HG03457 (cell line): ENCODE data around the gene SNX27.
"Not testable (repeated sequence)": the region's sequence is repeated elsewhere in the genome, so short reads cannot be mapped to it uniquely, and the experiment has no call there.

ENCODE experiments used
- ATAC-seq: cut with Tn5 transposase; IDR thresholded peaks from one replicate; pipeline ENCODE4 v1.9.1; 2021; ENCODE audit warnings: moderate number of reproducible peaks; ENCODE audit not compliant: unreplicated experiment

SNX27 gene

DNA sequence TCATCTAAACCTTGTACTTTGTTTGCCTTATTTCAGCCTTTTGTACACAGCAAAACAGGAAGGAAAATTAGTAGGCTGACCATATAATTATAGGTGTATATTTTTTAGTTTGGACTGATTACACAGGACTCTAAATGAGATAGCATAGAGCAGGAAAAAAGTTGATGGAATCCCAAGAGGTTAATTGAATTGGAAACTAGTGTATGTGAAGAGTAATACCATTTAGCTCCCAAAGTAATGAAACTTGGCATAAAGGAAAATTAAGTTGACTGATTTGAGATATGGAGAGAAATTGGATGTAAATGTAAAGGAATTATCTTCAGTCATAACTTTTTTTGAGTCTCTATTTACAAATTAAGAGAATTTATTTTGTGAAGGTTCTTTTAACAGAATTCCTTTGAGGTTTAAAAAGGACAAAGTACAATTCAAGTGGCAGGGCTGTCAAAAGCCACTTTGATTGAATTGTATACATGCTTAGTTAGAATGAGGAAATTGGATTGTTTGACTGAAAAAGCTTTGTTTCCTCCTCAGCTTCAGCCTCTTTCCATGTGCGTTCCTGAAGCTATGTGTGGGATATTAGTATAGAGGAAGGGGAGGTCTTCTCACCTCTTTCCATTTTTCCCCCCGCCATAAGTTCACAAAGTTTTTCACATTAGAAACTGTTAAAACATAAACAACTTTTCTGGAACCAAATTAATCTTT, 26.4 kb downstream of the SNX27 start:
- no peak for ATAC-seq

GRCh38 chr1:151638812-151639211, 27.0 kb downstream of the SNX27 start:
- ATAC-seq = no peak

GRCh38 chr1:151639466-151639865, 27.6 kb downstream of the SNX27 start:
- ATAC-seq = no peak

DNA sequence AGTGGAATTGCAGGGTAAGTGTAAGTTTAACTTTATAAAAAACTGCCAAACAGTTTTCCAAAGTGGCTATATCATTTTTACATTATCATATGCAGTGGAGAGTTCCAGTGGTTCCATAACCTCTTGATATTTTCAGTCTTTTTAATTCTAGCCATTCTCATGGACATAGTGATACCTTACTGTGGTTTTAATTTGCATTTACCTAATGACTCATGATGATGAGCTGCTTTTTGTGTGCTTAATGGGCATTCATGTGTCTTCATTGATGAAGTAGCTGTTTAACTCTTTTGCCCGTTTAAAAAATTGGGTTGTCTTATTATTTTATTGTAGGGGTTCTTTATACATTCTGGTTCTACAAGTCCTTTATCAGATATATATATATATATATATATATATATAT, 29.4 kb downstream of the SNX27 start:
- ATAC-seq = no peak

- not testable (repeated sequence) for ATAC-seq
These were observed 31.2 kb downstream of the SNX27 start for GRCh38 chr1:151643085-151643484.

DNA sequence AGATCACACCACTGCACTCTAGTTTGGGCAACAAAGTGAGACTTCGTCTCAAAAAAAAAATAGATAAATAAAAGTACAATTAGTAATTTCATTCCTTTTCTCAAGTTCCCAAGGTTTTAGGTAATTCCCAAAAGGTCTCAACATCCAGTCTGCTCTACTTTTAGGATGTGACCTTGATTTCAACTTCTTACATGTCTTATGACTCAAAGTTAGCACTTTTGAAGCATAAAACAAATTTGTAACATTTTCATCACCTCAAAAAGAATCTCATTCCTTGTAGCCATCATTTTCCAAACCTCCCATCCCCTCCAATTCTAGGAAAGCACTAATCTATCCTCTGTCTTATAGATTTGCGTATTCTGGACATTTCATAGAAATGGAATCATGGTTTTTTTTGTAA, 32.2 kb downstream of the SNX27 start:
- ATAC-seq = no peak

GRCh38 chr1:151653397-151653796, 41.5 kb downstream of the SNX27 start:
- no peak for ATAC-seq

DNA sequence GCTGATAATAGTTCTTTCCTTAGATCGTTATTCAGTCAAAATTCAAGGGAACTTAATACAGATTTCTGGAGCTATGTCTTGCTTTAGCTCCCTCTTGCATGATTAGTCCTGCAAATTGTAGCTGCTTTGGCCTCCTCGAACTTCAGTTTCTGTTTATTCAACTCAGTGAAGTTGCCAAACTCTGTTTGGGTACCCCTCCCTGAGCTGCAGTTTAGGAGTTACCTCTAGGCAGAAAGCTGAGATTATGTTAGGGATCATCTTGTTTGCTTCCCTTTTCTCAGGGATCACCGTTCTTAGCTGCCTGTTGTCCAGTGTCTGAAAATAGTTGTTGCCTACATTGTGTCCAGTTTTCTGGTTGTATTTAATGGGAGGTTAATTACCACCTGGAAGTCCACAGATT, 43.5 kb downstream of the SNX27 start:
- no peak for ATAC-seq

DNA sequence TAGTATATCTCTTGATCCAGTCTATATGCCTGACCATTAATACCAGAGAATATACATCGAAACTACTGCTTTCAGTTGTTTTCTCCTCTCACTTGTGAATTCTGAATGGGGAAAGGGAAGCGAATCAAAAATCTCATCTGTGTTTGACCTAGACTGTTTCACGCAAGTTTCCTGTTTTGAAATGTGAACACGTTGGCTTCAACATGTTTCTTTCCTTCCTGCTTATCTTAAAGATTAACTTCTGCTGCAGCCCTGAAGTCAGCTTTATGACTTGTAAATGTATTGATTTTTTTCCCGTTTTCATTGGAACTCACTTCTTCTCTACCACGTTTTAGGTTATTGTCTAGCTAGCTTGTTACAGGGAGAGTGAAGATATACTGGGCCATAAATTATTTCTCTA, 49.9 kb downstream of the SNX27 start:
- no peak for ATAC-seq

DNA sequence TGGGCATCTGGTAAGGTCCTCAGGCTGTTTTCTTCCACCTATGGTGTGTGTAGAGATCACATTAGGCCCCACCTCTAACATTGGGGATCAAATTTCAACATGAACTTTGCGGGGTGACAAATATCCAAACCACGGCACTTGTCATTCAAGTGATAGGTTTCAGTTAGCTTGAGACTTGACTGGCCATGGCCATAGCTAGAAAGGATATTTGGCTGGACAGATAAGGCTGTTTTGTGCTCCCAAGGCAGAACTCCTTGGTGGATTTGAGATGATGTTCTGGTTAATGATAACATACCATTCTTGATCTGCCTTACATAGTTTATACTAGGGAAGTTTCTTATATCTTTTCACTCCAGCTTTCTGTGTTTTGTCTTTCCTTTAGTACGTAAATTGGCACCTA, 56.2 kb downstream of the SNX27 start:
- no peak for ATAC-seq

GRCh38 chr1:151670036-151670675, 58.3 kb downstream of the SNX27 start:
- not testable (repeated sequence) for ATAC-seq

- no peak for ATAC-seq
These were observed 61.6 kb downstream of the SNX27 start for GRCh38 chr1:151673407-151673806.

DNA sequence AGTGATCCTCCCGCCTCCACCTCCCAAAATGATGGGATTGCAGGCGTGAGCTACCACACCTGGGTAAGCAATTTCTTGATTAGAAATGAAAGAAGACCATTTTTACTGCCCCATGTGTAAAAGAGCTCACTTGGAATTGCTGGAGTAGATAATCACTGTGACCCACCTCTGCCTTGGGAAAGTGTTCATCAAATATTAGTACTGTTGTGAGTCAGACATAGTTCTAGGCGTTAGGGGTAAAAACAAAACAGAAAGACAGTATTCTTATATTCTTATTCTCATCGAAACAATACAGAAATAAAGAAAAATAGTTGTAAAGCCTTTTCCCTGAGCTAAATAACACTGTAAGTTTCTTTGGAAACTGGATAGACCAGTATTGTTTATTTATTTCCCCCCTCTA, 68.5 kb downstream of the SNX27 start:
- no peak for ATAC-seq

GRCh38 chr1:151680826-151681225, 69.0 kb downstream of the SNX27 start:
- ATAC-seq = no peak

DNA sequence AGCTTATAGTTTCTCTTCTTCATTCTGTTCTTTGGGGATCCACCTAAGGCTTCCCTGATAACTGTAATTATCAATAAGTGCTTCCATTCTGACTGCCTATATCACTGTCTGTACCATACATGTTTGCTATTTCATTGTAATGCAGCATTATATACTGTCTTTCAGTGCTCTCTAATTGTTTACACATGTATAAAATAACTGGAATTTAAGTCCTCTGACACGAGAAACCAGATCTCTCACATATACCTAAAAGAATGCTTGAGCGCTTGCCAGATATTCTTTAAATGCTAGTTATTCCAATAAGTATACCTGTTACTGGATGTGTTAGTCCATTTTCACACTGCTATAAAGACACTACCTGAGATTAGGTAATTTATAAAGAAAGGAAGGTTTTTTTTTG, 70.1 kb downstream of the SNX27 start:
- ATAC-seq = no peak

DNA sequence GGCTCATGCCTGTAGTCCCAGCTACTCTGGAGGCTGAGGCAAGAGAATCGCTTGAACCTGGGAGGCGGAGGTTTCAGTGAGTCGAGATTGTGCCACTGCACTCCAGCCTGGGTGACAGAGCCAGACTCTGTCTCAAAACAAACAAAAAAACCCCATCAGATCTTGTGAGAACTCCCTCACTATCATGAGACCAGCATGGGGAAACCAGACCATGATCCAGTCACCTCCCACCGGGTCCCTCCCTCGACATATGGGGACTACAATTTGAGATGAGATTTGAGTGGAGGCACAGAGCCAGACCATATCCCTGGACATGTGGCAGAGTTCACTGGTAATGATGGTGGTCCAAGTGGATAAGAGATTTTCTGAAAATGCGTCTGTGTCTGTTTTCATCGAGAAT, 71.1 kb downstream of the SNX27 start:
- not testable (repeated sequence) for ATAC-seq

DNA sequence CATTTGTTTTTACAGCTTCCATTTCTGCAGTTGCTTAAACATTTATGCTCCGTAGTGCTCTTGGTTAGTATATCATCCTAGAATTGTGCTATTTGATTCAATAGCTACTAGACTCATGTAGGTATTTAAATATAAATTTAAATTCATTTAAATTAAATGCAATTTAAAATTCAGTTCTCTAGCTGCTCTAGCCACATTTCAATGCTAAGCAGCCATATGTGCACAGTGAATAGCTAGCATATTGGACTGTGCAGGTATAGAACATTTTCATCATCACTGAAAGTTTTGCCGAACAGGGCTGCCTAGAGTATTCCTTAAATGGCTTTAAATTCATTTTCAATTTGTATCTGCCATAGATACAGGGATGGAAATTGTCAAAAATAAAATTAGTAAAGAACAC, 72.3 kb downstream of the SNX27 start:
- ATAC-seq = no peak

GRCh38 chr1:151686561-151686960, 74.7 kb downstream of the SNX27 start:
- no peak for ATAC-seq

DNA sequence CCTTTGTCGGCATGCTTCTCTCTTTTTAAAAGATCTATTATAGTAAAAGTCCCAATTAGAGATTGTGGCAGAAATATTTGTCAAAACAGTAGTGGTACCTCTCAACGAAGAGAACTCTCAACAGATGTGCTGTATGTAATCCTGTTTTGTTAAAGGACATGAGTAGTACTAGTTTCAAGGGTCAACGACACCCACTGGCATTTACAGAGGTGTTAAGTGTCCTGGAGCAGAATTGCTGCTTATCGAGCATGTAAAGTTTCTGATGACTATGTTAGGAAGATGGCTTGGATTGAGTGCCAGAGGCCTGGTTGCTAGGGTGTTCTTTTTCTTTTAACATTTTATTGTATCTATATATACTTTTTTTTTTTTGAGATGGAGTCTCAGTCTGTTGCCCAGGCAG, 77.6 kb downstream of the SNX27 start:
- no peak for ATAC-seq

GRCh38 chr1:151692226-151692625, 80.4 kb downstream of the SNX27 start:
- ATAC-seq = no peak

DNA sequence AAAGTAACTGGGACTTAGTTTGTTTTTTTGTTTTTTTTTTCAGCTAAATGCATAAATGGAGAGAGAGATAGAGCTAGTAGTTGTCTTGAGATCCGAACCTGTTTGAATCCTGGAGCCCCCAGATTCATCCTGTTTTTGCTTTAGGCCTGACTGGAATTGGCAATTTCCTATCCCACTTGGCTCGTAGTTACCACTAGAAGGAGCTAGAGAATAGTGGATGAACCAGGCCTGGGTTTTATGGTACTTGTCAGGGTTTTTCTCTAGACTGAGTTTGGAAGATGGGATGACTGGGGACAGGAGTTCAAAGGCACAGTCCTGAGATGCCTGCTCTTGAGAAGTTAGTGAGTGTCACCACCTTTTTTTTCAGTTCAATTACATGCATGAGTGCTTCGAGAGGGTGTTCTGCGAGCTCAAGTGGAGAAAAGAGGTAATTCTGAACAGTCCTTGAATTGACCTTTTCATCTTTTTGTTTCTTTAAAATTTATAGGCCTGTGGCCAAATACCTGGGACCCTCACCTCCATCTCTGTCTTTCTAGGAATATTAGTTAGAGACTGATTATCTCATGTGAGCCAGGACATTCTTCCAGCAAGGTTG, 81.3 kb downstream of the SNX27 start:
- ATAC-seq = no peak

DNA sequence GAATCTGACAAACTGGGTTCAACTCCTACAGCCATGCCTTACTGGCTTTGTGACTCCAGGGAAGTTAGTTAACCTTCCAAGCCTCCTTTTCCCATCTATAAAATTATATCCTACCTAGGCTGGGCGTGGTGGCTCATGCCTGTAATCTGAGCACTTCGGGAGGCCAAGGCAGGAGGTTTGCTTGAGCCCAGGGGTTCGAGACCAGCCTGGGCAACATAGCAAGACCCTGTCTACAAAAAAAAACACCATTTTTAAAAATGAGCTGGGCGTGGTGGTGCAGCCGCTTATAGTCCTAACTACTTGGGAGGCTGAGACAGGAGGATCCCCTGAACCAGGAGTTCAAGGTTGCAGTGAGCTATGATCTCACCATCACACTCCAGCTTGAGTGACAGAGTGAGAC, 89.7 kb downstream of the SNX27 start:
- no peak for ATAC-seq
